Activated CD8-positive, alpha-beta T cell treated with anti-CD3 and anti-CD28 coated beads for 36 hours (primary cell): ENCODE results near the gene PLEKHH2. TPM values are rescaled to one million over a fixed set of nuclear protein-coding genes. Genes with fewer than 3 reads are reported as not detected.

Experiments used
- ATAC-seq: fragments of 200-7000 bp; cut with Tn5 transposase; one replicate; pipeline ENCODE4 v1.10.0; 2021; ENCODE audit warnings: mild to moderate bottlenecking, moderate library complexity
- CTCF ChIA-PET: fragments of 350-600 bp; sonication (Branson Sonifier 250); formaldehyde crosslinking; loops from one replicate; lab custom pipeline; 2021; ENCODE audit warnings: antibody characterized with exemption; lab: Charles Lee
- POLR2A ChIA-PET: fragments of 350-600 bp; sonication (Branson Sonifier 250); formaldehyde crosslinking; loops from one replicate; lab custom pipeline; 2021; ENCODE audit warnings: antibody characterized with exemption; lab: Charles Lee
- DNase-seq: peaks from one replicate; pipeline ENCODE4 v3.0.0-alpha.2; 2020
- H3K27ac Mint-ChIP-seq: one replicate; pipeline ENCODE4 v1.8.0; 2021; ENCODE audit warnings: mild to moderate bottlenecking, mixed read lengths
- H3K27me3 Mint-ChIP-seq: one replicate; pipeline ENCODE4 v1.8.0; 2021; ENCODE audit warnings: mixed read lengths
- H3K36me3 Mint-ChIP-seq: one replicate; pipeline ENCODE4 v1.8.0; 2021; ENCODE audit warnings: low read depth, mixed read lengths
- H3K4me1 Mint-ChIP-seq: one replicate; pipeline ENCODE4 v1.8.0; 2021; ENCODE audit warnings: low read depth, mixed read lengths
- H3K4me3 Mint-ChIP-seq: one replicate; pipeline ENCODE4 v1.8.0; 2021; ENCODE audit warnings: mild to moderate bottlenecking, moderate library complexity, mixed read lengths
- H3K9me3 Mint-ChIP-seq: one replicate; pipeline ENCODE4 v1.8.0; 2021; ENCODE audit warnings: mixed read lengths
- intact Hi-C: fragments of 100-400 bp; cut with micrococcal nuclease; formaldehyde crosslinking; loops from one replicate; pipeline ENCODE4 v1.10.0; 2022
- total RNA-seq, 2 experiments: library from RNA; stranded (reverse); gene quantifications; one replicate each; pipeline ENCODE4 v1.2.3, GENCODE V29; 2021
- TF ChIP-seq, protein P1 (sequence below): fragments of 200-600 bp; IDR thresholded peaks from one replicate; pipeline ENCODE4 v1.8.0; 2022; ENCODE audit warnings: antibody characterized with exemption, mild to moderate bottlenecking

PLEKHH2 gene
- total RNA-seq, 2 experiments from 2014 or later: 0.43 to 0.56 TPM

GRCh38 chr2:43738257-43738656 is 101.2 kb downstream of the PLEKHH2 start:
- Mint-ChIP-seq H3K36me3 (no peaks in the 10 kb centered on the region), H3K27me3 (peaks cover 12% of the 10 kb centered on the region), H3K27ac (no peak overlapping the region), H3K9me3 (no peaks in the 10 kb centered on the region), H3K4me3 (no peak overlapping the region), H3K4me1 (no peaks in the 10 kb centered on the region)
- ChIA-PET CTCF (no interaction called here), POLR2A (no interaction called here)
- DNase-seq: no peak
- ATAC-seq: no peak
- intact Hi-C loops: no loop called here
- TF ChIP-seq, protein P1, sequence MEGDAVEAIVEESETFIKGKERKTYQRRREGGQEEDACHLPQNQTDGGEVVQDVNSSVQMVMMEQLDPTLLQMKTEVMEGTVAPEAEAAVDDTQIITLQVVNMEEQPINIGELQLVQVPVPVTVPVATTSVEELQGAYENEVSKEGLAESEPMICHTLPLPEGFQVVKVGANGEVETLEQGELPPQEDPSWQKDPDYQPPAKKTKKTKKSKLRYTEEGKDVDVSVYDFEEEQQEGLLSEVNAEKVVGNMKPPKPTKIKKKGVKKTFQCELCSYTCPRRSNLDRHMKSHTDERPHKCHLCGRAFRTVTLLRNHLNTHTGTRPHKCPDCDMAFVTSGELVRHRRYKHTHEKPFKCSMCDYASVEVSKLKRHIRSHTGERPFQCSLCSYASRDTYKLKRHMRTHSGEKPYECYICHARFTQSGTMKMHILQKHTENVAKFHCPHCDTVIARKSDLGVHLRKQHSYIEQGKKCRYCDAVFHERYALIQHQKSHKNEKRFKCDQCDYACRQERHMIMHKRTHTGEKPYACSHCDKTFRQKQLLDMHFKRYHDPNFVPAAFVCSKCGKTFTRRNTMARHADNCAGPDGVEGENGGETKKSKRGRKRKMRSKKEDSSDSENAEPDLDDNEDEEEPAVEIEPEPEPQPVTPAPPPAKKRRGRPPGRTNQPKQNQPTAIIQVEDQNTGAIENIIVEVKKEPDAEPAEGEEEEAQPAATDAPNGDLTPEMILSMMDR: no peak

GRCh38 chr2:43743706-43744105 is 106.6 kb downstream of the PLEKHH2 start:
- intact Hi-C loops: no loop called here
- Mint-ChIP-seq H3K27me3 (peaks cover 8% of the 10 kb centered on the region), H3K4me1 (no peaks in the 10 kb centered on the region), H3K9me3 (no peaks in the 10 kb centered on the region), H3K4me3 (no peak overlapping the region), H3K27ac (no peak overlapping the region), H3K36me3 (no peaks in the 10 kb centered on the region)
- ATAC-seq: no peak
- no peak for DNase-seq
- TF ChIP-seq, protein P1: no peak
- POLR2A ChIA-PET: no interaction called here
- CTCF ChIA-PET: no interaction called here

DNA sequence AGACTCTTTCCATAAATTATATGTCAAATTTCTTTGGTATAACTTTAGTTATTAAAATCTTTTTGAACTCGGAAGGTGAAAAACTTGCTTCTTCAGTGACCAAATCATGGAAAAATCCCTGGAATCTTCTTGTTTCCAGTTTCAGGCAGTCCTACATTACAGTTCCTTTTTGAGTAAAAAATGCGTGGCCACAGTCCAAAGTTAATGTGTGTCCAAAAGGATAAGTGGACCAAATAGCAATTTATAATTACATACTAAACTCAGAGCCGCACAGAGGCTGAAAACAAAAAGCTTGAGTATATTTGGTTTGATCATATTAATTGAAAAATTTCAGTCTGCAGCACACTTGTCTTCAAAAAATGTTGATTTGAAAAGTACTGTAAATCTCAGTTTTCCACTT is 108.4 kb downstream of the PLEKHH2 start:
- CTCF ChIA-PET: interaction anchor here (1.3 kb wide), 1 partner anchor 9 kb away, joined by 3 read pairs; no protein-coding TSS in a partner anchor
- H3K4me3 Mint-ChIP-seq: no peak overlapping the region
- TF ChIP-seq, protein P1: no peak
- no peaks in the 10 kb centered on the region for H3K36me3 Mint-ChIP-seq
- ATAC-seq: no peak
- intact Hi-C loops: no loop called here
- POLR2A ChIA-PET: no interaction called here
- no peaks in the 10 kb centered on the region for H3K9me3 Mint-ChIP-seq
- no peaks in the 10 kb centered on the region for H3K4me1 Mint-ChIP-seq
- no peak for DNase-seq
- peaks cover 2% of the 10 kb centered on the region for H3K27me3 Mint-ChIP-seq
- H3K27ac Mint-ChIP-seq: no peak overlapping the region

DNA sequence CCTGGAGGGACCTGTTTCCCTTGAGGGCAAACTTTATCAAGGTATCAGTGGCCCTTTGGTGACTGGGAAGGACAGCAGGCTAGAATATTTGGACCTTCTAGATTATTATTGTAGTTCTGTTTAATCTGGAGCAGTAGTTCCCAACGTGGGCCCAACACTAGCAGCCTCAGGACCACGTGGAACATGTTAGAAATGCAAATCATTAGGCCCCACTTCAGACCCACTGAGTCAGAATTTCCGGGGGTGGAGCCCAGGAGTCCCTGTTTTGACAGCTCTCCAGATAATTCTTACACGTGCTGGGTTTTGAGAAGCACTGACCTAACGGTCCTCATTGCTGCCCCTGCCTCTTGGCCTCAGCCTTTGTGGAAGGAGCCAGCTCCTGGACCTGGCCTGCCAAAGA is 111.3 kb downstream of the PLEKHH2 start:
- Mint-ChIP-seq H3K27me3 (no peaks in the 10 kb centered on the region), H3K4me1 (no peaks in the 10 kb centered on the region), H3K27ac (no peak overlapping the region), H3K9me3 (no peaks in the 10 kb centered on the region), H3K4me3 (no peak overlapping the region), H3K36me3 (no peaks in the 10 kb centered on the region)
- peak; percentile 66 for DNase-seq
- TF ChIP-seq, protein P1: no peak
- ChIA-PET CTCF (interaction anchor here (1.1 kb wide), 1 partner anchor 75 kb away, joined by 3 read pairs; no protein-coding TSS in a partner anchor), POLR2A (no interaction called here)
- intact Hi-C loops: no loop called here
- ATAC-seq: peak; percentile 24

DNA sequence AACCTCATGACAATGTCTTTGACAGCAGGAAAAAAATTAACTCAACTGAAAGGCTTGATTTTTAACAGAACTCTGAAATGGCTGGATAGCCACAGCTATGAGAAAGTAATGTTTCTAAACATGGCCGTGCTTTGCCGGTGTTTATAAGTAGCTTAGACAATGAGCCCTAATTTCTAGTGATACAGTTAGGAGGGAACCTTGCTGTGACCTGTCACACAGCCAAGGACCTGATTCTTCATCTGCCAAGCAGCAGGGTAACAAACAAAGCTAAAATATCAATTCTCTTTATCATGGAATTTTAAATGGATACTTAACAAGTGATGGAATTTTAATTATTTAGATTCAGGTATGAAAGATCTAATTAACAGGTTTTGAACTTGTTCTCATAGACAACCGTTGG is 112.5 kb downstream of the PLEKHH2 start:
- Mint-ChIP-seq H3K27me3 (no peaks in the 10 kb centered on the region), H3K4me1 (no peaks in the 10 kb centered on the region), H3K36me3 (no peaks in the 10 kb centered on the region), H3K27ac (no peak overlapping the region), H3K9me3 (no peaks in the 10 kb centered on the region), H3K4me3 (no peak overlapping the region)
- ATAC-seq (no peak), DNase-seq (no peak)
- TF ChIP-seq, protein P1: no peak
- intact Hi-C loops: no loop called here
- ChIA-PET CTCF (no interaction called here), POLR2A (no interaction called here)
